NCI-H748 (cell line): ENCODE measurements around the gene DNAJA1.
"Not testable (repeated sequence)": the region's sequence is repeated elsewhere in the genome, so short reads cannot be mapped to it uniquely, and the experiment has no call there.

Experiments used
- DNase-seq: peaks from one replicate; lab custom pipeline; 2025; ENCODE audit not compliant: unreplicated experiment; lab: John Stamatoyannopoulos, UW

Gene DNAJA1

DNA sequence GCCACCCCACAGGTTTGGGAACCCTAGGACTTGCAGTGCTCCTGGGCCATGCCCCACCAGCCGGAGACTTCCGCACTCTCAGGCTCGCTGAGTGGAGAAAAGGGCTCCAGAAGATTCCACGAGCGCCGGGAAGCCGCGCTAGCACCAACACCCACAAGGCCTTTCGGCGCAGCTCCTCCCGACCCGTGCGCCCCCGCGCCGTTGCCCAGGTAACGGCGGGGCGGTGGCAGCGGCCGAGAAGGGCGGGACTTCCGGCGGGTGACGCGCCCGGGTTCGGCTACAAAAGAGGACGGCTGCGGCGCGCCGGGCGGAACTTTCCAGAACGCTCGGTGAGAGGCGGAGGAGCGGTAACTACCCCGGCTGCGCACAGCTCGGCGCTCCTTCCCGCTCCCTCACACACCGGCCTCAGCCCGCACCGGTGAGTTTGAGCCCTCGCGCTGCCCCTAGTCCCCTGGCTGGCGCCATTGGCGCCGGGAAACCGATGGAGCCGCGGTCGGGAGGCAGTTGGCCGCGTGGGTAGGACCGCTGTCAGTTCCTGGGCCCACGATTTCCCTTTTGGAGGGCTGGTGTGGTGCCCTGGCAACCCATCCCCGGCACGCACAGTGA lies at the start of gene DNAJA1:
Gene DNAJA1 (plus strand): TSS at position 308 of the 606 bp plus-strand sequence. CDS start 1,212 bp downstream, outside the sequence.
- peak; percentile 96 for DNase-seq

DNA sequence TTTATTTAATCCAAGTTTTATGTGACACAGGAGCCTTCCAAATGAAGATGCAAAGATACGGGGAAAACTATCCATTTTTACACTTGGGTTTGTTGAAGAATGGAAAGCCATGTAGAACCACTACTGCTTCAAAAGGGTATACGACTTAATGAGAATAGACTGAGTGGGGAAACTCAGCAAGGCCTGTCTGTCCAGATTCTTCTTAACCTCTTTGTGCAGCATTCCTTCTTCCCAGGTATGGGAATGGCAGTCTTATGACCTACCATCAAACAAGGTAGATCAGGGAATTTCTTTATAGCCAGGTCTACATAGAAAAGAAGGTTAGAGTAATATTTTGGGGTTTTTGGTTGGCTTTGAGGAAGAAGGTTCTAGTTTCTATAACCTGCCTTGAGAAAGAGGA lies 47.0 kb upstream of the DNAJA1 start:
- DNase-seq = no peak

DNA sequence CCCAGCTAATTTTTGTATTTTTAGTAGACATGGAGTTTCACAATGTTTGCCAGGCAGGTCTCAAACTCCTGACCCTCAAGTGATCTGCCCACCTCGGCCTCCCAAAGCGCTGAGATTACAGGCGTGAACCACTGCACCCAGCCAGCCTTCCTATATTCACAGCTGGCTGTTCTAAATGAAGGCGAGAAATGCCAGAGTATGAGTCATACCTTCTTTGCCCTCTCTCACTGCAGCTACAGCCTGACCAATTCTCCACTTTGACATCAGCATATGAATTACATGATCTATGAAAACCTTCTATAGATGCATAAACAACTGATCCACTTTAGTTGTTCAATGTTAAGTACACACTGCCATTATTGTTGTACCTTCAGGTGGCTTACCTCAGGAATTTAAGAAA lies 38.1 kb upstream of the DNAJA1 start:
- DNase-seq = no peak

DNA sequence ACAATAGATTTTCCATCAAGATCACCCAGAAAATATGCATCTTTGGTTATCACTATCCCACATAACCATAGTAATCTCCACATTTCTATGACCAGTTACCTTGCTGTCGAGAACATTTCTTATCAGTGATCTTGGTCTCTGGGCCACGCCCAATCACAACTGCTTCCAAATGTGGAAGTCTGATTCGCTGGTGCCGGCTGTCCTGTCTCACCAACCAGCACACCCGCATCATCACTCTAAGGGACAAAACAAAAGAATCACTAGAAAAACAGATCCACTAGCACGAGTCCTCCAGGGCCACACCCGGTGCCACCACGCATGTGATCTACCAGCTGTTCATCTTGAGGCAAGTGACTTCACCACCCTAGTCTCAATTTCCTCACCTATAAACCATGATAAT lies 35.4 kb upstream of the DNAJA1 start:
- no peak for DNase-seq

- DNase-seq = no peak
Measured at GRCh38 chr9:32991897-32992594, 33.0 kb upstream of the DNAJA1 start.

DNA sequence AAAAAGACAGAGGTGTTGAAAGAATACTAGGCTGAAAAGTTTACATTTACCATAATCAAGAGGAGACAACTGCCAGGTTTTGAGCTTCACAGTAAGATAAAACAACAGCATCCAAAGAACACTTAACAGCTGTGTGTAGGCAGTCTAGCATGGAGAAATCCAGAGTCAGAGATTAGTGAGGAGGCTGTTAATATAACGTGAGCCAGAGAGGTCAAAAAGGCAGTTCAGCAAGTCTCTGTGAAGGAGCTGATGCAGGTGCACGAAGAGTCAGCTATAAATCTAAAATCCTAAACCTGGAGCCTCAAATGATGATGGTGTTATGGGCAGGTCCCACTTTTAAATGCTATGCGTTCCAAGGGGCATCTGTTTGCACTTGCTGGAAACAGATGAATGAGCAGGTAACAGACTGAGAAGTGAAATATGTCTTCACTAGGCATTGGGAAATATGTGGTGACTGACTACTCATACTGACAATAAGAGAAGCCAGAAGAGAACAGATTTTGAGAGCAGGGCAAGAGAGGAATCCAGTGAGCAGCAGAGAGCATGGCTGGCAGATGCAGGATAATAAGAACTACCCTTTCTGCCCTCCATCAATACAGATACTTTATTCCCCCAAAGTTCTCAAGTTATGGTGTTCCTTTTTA lies 32.4 kb upstream of the DNAJA1 start:
- no peak for DNase-seq

DNA sequence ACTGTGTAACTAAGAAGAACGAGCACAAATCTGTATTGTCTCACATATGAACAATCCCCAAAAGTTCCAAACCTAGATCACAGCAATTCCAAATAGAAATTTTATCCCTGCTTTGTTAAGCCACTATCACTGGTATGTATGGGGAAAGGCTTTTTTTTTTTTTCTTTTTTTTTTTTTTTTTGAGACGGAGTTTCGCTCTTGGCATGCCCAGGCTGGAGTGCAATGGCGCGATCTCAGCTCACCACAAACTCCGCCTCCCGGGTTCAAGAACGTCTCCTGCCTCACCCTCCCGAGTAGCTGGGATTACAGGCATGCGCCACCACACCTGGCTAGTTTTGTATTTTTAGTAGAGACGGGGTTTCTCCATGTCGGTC lies 24.4 kb upstream of the DNAJA1 start:
- not testable (repeated sequence) for DNase-seq

GRCh38 chr9:33005335-33005734 lies 19.7 kb upstream of the DNAJA1 start:
- not testable (repeated sequence) for DNase-seq

GRCh38 chr9:33007755-33008154 lies 17.3 kb upstream of the DNAJA1 start:
- no peak for DNase-seq

- no peak for DNase-seq
Measured at GRCh38 chr9:33011831-33012230, 13.2 kb upstream of the DNAJA1 start.

- no peak for DNase-seq
Measured at GRCh38 chr9:33012328-33013069, 12.6 kb upstream of the DNAJA1 start.

- no peak for DNase-seq
Measured at GRCh38 chr9:33013962-33014664, 11.0 kb upstream of the DNAJA1 start.

DNA sequence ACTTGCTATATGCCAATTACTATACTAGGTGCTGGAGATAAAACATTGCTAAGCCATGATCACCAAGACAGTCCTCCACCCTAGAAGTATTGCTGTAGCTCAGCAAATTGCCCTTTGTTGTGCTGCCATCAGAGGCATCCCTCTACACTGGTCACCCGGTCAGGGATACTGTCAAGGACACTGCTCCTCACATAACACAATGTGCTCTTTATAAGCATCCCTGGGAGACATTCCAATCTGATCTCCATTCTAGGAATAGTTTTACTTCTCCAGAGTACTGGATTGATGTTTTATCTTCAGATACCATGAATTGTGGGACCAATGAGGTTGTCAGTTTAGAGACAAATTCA lies 10.4 kb upstream of the DNAJA1 start:
- no peak for DNase-seq

- no peak for DNase-seq
Measured at GRCh38 chr9:33017283-33018041, 7.6 kb upstream of the DNAJA1 start.

- DNase-seq = no peak
Measured at GRCh38 chr9:33019797-33020196, 5.3 kb upstream of the DNAJA1 start.

- DNase-seq = no peak
Measured at GRCh38 chr9:33022303-33022702, 2.8 kb upstream of the DNAJA1 start.

- no peak for DNase-seq
Measured at GRCh38 chr9:33022755-33023154, 2.3 kb upstream of the DNAJA1 start.

DNA sequence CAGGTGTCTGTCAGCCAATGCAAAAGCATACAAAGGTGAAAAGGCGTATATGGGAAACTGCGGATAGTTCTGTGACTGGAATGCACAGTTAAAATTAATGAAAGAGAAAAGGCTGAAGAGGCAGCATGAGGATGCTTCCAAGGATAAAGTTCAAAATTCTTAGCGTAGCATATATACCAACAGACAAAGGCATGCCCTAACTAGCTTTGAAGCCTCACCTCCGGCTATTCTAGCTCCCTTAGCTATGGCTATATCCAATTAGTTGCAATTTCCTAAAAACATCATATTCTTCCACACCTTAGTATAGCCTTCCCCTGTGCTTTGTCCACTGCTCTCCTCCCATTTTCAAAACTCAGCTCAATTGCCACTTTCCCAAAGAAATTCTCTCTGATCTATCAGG lies 1.4 kb upstream of the DNAJA1 start:
- DNase-seq = no peak

DNA sequence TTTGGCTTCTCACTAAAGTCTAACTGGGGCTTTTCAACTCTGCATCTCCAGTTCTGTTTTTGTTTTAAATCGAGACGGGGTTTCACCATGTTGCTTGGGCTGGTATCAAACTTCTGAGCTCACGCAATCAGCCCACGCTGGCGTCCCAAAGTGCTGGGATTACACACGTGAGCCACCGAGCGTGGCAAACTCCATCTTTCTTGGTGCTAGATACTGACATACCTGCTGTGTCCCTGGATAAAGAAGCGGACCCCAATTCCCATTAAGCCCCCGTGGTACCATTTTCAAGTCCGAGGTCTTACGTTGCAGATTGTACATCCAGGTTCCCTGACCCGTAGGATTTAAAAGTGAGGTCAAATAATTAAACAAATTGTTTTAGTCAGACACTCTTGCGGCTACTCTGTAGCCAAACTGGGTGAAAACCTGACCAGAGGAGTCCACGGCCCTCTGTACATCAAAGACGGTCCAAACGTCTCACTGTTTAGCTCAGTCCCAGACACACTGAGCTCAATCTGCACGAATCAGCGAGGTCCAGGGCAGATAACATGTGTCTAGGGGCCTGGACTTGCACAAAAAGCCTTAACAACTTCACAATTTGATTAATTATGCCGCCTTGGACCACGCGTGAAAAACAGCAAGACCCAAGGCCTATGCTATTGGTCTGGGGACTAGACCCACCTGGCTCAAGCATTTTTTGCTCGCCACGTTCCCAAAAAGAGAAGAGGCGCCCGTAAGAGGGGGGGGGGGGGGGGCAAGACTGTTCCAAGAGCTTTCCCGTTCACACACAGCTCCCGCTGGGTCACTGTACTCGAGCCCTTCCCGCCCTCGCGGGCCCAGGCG lies 727 bp upstream of the DNAJA1 start:
- DNase-seq = peak; percentile 67
